ENCODE results near the gene SBNO2.
"Not testable (repeated sequence)": the region's sequence is repeated elsewhere in the genome, so short reads cannot be mapped to it uniquely, and the experiment has no call there.

The SBNO2 gene

DNA sequence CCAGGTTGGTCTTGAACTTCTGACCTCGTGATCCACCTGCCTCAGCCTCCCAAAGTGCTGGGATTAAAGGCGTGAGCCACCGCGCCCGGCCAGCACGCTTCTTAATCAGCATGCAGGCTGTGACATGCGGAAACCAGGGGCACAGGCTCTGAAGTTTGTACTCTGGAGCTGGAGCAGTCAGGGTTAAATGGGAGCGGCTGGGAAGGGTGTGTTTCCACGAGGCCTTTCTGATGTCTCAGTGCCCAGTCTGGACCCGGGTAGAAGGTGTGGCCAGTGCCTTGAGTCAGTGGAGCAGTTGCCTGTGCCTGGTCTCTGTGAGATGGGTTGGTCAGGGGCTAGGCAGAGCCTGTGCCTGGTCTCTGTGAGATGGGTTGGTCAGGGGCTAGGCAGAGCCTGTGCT, 34.8 kb upstream of the SBNO2 start:
- intact Hi-C loops (cut with DNase I); DNase-seq: not testable (repeated sequence)

- intact Hi-C loops (cut with DNase I): no loop called here
- peak in 2 of 42 donors; percentile 54 to 55 for DNase-seq
These were observed 32.9 kb upstream of the SBNO2 start for GRCh38 chr19:1206864-1207450.

- no peak for DNase-seq
- intact Hi-C loops (cut with DNase I): no loop called here
These were observed 32.2 kb upstream of the SBNO2 start for GRCh38 chr19:1206150-1206863.

DNA sequence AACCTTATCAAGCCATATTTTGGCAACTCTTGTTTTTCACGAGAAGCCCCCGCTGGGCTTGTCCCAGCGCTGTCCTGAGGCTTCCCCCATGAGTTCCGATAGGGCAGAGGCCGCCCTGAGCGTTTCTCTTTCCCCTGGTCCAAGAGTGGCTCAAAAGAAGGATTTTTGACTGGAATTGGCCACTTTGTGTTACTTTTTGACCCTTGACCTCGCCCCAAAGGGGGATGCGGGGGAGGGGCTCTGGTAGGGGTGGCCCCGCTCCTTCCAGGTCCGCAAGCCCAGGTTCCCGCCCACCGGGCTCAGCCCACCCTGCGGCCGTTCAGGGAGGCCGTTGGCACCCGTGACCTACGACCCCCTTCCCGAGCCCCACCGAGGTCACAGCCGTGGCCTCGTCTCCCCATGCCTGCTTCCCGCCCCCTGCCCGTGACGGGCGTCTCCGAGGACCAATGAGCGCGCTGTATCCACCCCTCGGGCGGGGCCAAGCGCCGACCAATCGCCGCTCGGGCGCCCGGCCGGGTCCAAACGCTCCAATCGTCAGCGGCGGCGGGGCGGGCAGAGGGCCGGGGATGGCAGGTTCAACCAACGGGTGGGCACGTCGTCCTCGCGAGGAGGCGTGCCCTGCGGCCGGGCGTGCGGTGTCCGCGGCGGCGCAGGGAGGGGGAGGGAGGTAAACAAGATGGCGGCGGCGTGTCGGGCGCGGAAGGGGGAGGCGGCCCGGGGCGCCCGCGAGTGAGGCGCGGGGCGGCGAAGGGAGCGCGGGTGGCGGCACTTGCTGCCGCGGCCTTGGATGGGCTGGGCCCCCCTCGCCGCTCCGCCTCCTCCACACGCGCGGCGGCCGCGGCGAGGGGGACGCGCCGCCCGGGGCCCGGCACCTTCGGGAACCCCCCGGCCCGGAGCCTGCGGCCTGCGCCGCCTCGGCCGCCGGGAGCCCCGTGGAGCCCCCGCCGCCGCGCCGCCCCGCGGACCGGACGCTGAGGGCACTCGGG, 31.3 kb upstream of the SBNO2 start, which contains the start of gene STK11:
STK11 (plus strand) TSS at position 665 of the 986 bp plus-strand sequence. CDS start 1,136 bp downstream, outside the sequence.
- intact Hi-C loops (cut with DNase I): no loop called here
- DNase-seq: peak; percentile 93 to 100 (median 99)

DNA sequence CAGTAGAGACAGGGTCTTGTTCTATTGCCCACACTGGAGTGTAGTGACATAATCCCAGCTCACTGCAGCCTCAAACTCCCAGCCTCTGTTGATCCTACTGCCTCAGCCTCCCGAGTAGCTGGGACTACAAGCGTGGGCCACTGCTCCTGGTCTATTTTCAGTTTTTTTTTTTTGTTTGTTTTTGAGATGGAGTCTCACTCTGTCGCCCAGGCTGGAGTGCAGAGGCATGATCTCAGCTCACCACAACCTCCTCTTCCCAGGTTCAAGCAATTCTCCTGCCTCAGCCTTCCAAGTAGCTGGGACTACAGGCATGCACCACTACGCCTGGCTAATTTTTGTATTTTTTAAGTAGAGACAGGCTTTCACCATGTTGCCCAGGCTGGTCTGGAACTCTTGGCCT, 26.5 kb upstream of the SBNO2 start:
- intact Hi-C loops (cut with DNase I); DNase-seq: not testable (repeated sequence)

- intact Hi-C loops (cut with DNase I): no loop called here
- no peak for DNase-seq
These were observed 25.5 kb upstream of the SBNO2 start for GRCh38 chr19:1199531-1199930.

DNA sequence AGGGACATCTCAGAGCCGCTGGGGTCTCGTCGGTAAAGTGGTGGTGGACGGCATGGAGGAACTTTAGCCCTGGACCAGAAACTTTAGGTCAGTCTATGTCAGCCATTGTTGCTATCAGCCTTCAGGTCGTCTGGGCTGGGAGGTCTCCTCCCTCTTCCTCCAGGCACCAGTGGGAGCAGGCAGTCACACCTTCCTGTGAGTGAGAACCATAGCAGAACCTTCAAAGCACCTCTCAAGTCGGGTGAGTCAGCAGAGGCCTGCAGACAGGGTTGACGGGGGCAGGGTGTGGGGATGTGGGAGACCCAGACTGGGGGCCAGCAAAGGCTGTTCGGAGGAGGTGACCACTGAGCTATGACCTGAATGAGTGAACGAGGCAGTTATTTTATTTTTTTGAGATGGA, 15.4 kb upstream of the SBNO2 start:
- DNase-seq: no peak
- intact Hi-C loops (cut with DNase I): loop anchor here (10.0 kb wide), 1 partner anchor 175 kb away; no protein-coding TSS in a partner anchor

GRCh38 chr19:1183543-1184172, 9.6 kb upstream of the SBNO2 start:
- intact Hi-C loops (cut with DNase I): loop anchor here (10.0 kb wide), 1 partner anchor 169 kb away; no protein-coding TSS in a partner anchor
- no peak for DNase-seq

- DNase-seq: no peak
- intact Hi-C loops (cut with DNase I): loop anchor here (10.0 kb wide), 1 partner anchor 168 kb away; no protein-coding TSS in a partner anchor
These were observed 8.7 kb upstream of the SBNO2 start for GRCh38 chr19:1182727-1183126.

- intact Hi-C loops (cut with DNase I): loop anchor here (10.0 kb wide), 1 partner anchor 167 kb away; no protein-coding TSS in a partner anchor
- DNase-seq: no peak
These were observed 8.0 kb upstream of the SBNO2 start for GRCh38 chr19:1182068-1182467.

- DNase-seq: no peak
- intact Hi-C loops (cut with DNase I): loop anchor here (10.0 kb wide), 1 partner anchor 167 kb away; no protein-coding TSS in a partner anchor
These were observed 7.5 kb upstream of the SBNO2 start for GRCh38 chr19:1181606-1182005.

DNA sequence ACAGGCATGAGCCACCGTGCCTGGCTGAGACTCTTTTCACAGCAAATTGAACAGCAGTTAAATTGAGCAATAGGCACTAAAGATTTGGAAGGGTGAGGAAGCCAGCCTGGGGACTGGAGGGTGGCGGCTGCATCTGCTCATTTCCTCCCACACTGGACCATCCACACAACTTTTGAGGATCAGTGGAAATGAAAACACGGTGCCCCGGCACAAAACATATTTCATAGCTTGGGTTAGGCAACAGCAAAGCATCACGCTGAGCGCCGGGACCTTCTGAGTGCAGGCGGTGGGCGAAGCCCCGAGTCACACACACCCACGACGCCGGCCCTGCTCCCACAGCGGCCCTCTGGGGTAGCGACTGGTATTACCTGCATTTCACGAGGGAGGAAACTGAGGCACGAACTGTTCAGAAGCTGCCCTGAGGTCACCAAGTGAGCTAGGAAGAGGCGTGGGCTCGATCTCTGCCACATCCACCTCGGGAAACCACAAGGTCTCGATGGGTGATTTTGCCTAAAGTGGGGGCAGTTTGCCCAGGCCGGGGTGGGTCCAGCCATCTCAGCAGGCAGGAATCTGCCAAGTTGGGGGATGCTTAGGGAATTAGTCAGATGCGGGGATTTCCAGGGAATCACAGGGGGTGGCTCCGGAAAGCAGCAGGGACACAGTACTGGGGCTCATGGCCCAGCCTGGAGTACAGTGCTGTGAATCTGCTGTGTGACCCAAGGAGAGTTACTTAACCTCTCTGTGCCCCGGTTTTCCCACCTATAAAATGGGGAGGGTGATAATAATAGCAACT, 3.5 kb upstream of the SBNO2 start:
- no peak for DNase-seq
- intact Hi-C loops (cut with DNase I): no loop called here

GRCh38 chr19:1173159-1173844, 766 bp downstream of the SBNO2 start:
- intact Hi-C loops (cut with DNase I): no loop called here
- peak in 4 of 42 donors; percentile 4 to 13 (median 10) for DNase-seq

DNA sequence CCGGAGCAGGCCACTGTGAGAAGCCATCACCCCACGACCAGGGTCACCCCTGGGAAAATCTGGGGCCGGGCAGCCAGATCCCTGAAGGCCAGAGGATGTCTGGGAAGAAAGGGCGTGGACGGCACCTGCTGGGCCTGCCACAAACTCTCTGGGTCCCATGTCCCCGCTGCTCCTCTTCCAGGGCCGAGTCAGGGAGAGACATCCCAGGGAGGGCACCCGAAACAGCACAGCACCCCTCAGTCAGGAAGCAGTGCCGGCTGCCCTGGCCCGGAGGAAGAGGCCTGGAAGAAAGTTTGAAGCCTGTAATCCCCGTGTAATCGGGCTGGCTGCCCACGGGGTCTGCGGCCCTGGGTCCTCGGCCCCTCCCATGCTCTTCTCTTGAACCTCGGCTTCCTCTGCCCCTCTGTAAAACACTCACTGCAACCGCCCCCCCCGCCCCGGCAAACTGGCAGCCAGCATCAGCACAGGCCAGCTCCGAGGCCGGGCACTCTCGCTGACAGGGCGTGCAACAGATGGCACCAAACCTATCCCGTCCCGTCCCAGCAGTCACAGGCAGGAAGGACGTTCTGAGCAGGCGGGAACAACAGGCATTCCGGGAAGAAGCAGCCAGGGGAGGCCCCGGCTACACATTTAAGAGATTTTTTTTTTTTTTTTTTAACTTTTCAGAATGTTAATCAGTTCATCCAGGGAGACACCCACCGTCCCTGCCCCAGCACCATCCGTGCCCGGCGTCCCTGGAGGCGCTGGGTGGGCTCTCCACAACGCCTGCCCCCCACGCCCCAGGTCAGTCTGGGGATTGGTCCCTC, 1.5 kb downstream of the SBNO2 start:
- peak in 39 of 42 donors; percentile 14 to 81 (median 53) for DNase-seq
- intact Hi-C loops (cut with DNase I): no loop called here

- intact Hi-C loops (cut with DNase I): no loop called here
- DNase-seq: peak in 1 of 42 donors; percentile 13
These were observed 2.2 kb downstream of the SBNO2 start for GRCh38 chr19:1171755-1172352.
